HEK293 (cell line): Measurements from ENCODE around the gene RING1.
A peak's percentile ranks its signal among the peaks of the same experiment; 100 is the strongest.

Experiments
- CTCF ChIA-PET: fragments of 350-600 bp; formaldehyde crosslinking; extraction: SDS; loops from one replicate; lab custom pipeline; 2021; ENCODE audit warnings: antibody characterized with exemption; lab: Yijun Ruan, JAX
- POLR2A ChIA-PET: fragments of 300-600 bp; formaldehyde crosslinking; extraction: SDS; loops from one replicate; lab custom pipeline; 2020; ENCODE audit warnings: antibody characterized with exemption, inconsistent platforms; lab: Yijun Ruan, JAX
- H3K27ac ChIP-seq: fragments of 200-500 bp; sonication (Bioruptor generic); 2 replicates; pipeline ENCODE4 v1.5.1; 2014; ENCODE audit warnings: low read depth, low read length, control low read depth, inconsistent platforms; ENCODE audit errors: extremely low read depth
- H3K36me3 ChIP-seq, 2 experiments: fragments of 200-500 bp in 1 of 2; sonication (Bioruptor generic) in 1 of 2; 1 replicate in 1 of 2; 2 replicates in 1 of 2; pipeline ENCODE4 v1.5.1; 2014 to 2017; ENCODE audit warnings: inconsistent platforms in 2 of 2, low read length in 2 of 2; ENCODE audit not compliant: control insufficient read depth in 2 of 2, insufficient read depth in 1 of 2
- H3K4me1 ChIP-seq: fragments of 200-500 bp; sonication (Bioruptor generic); 2 replicates; pipeline ENCODE4 v1.5.1; 2014; ENCODE audit warnings: mild to moderate bottlenecking, low read length, inconsistent platforms; ENCODE audit not compliant: control insufficient read depth, insufficient read depth
- H3K4me3 ChIP-seq: 2 replicates; pipeline ENCODE4 v1.5.1; 2011; ENCODE audit warnings: low read depth, mild to moderate bottlenecking, control low read depth, low read length, moderate library complexity
- H3K9me3 ChIP-seq: fragments of 200-500 bp; sonication (Bioruptor generic); 2 replicates; pipeline ENCODE4 v1.5.1; 2014; ENCODE audit warnings: low read depth, low read length, inconsistent platforms; ENCODE audit not compliant: control insufficient read depth, insufficient read depth
- EGR2 ChIP-seq: fragments of 450-650 bp; formaldehyde crosslinking; IDR thresholded peaks from 2 replicates; pipeline ENCODE4 v1.5.1; 2016; ENCODE audit warnings: low read depth, missing biosample characterization, missing genetic modification characterization
- GLIS2 ChIP-seq: fragments of 450-650 bp; formaldehyde crosslinking; IDR thresholded peaks from 2 replicates; pipeline ENCODE4 v1.5.1; 2016; ENCODE audit warnings: missing biosample characterization, missing genetic modification characterization
- MYNN ChIP-seq: fragments of 450-650 bp; formaldehyde crosslinking; IDR thresholded peaks from 2 replicates; pipeline ENCODE4 v1.5.1; 2016; ENCODE audit warnings: missing biosample characterization, missing genetic modification characterization, borderline replicate concordance
- SP3 ChIP-seq: fragments of 450-650 bp; formaldehyde crosslinking; IDR thresholded peaks from 2 replicates; pipeline ENCODE4 v1.5.1; 2016; ENCODE audit warnings: missing biosample characterization, missing genetic modification characterization
- TRIM28 ChIP-seq: IDR thresholded peaks from 2 replicates; pipeline ENCODE4 v1.6.1; 2011; ENCODE audit warnings: low read length, control low read depth, borderline replicate concordance
- ZNF10 ChIP-seq: fragments of 450-650 bp; formaldehyde crosslinking; IDR thresholded peaks from 2 replicates; pipeline ENCODE4 v1.5.1; 2017; ENCODE audit warnings: missing biosample characterization, missing genetic modification characterization
- ZNF138 ChIP-seq: fragments of 450-650 bp; formaldehyde crosslinking; IDR thresholded peaks from 2 replicates; pipeline ENCODE4 v1.5.1; 2016; ENCODE audit warnings: missing biosample characterization, missing genetic modification characterization, borderline replicate concordance
- ZNF155 ChIP-seq: fragments of 450-650 bp; formaldehyde crosslinking; IDR thresholded peaks from 2 replicates; pipeline ENCODE4 v1.5.1; 2016; ENCODE audit warnings: missing biosample characterization, missing genetic modification characterization
- ZNF16 ChIP-seq: fragments of 450-650 bp; formaldehyde crosslinking; IDR thresholded peaks from 2 replicates; pipeline ENCODE4 v1.5.1; 2016; ENCODE audit warnings: low read depth, missing biosample characterization, missing genetic modification characterization
- ZNF341 ChIP-seq: fragments of 450-650 bp; formaldehyde crosslinking; IDR thresholded peaks from 2 replicates; pipeline ENCODE4; 2016; ENCODE audit warnings: low read depth, missing biosample characterization, missing genetic modification characterization
- ZNF560 ChIP-seq: fragments of 450-650 bp; formaldehyde crosslinking; IDR thresholded peaks from 2 replicates; pipeline ENCODE4 v1.5.1; 2017; ENCODE audit warnings: missing biosample characterization, missing genetic modification characterization, borderline replicate concordance
- ZNF561 ChIP-seq: fragments of 450-650 bp; IDR thresholded peaks from 2 replicates; pipeline ENCODE4 v1.5.1; 2018; ENCODE audit warnings: missing biosample characterization, missing genetic modification characterization, borderline replicate concordance
- ZNF792 ChIP-seq: fragments of 450-650 bp; formaldehyde crosslinking; IDR thresholded peaks from 2 replicates; pipeline ENCODE4 v1.5.1; 2016; ENCODE audit warnings: missing biosample characterization, missing genetic modification characterization
- TF ChIP-seq, protein P1 (sequence below): fragments of 450-650 bp; formaldehyde crosslinking; IDR thresholded peaks from 2 replicates; pipeline ENCODE4; 2016; ENCODE audit warnings: missing biosample characterization, missing genetic modification characterization
- TF ChIP-seq, protein P2 (sequence below): fragments of 450-650 bp; formaldehyde crosslinking; IDR thresholded peaks from 2 replicates; pipeline ENCODE4 v1.5.1; 2016; ENCODE audit warnings: missing biosample characterization, missing genetic modification characterization

RING1 gene

DNA sequence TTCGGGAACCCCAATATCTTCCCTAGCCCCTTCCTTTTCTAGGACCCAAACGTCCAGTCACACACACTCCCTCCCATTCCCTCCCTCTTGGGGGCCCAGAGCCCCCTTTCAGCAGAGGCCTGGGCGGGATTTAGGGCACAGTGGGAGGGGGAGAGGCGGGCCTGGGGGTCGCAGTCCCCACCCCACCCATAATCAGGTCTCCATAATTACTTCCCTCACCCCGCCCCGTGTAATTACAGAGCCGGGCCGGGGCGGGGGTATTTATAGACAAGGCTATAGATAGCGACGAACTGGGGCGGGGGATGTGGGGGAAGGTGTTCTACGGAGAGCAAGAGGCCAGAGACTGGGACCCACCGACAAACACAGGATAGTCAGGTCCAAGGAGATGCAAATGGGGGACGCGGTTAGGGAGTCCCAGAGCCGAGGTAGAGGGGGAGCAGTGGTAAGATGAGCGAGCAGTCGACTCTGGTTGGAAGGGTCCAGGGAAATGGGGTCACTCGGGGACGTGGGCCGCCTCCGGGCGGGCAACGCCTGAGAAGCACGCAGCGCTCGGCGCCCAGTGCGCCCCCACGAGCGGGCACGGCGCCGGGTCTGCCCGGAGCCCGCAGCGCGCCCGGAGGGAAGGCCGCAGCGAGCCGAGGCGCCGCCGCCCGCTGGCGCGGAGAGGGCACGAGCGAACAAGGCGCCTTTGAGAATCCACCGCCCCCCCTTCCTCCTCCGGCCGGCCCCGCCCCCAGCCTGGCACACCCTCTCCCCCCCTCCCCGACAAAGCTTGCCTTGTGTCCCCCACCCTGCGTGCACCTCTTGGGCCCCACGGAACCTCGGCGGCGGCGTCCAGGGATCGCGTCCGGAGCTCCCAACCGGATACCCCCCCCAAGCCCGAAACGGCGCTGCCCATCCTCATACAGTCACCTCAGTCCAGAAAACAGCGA is 15.4 kb upstream of the RING1 start (continued):
- TF ChIP-seq, protein P1, sequence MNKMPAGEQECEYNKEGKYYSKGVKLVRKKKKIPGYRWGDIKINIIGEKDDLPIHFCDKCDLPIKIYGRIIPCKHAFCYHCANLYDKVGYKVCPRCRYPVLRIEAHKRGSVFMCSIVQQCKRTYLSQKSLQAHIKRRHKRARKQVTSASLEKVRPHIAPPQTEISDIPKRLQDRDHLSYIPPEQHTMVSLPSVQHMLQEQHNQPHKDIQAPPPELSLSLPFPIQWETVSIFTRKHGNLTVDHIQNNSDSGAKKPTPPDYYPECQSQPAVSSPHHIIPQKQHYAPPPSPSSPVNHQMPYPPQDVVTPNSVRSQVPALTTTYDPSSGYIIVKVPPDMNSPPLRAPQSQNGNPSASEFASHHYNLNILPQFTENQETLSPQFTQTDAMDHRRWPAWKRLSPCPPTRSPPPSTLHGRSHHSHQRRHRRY, result no peak
- TF ChIP-seq TRIM28 (no peak), ZNF16 (tag by site-specific recombination) (no peak), SP3 (no peak), ZNF138 (no peak)
- TF ChIP-seq, protein P2, sequence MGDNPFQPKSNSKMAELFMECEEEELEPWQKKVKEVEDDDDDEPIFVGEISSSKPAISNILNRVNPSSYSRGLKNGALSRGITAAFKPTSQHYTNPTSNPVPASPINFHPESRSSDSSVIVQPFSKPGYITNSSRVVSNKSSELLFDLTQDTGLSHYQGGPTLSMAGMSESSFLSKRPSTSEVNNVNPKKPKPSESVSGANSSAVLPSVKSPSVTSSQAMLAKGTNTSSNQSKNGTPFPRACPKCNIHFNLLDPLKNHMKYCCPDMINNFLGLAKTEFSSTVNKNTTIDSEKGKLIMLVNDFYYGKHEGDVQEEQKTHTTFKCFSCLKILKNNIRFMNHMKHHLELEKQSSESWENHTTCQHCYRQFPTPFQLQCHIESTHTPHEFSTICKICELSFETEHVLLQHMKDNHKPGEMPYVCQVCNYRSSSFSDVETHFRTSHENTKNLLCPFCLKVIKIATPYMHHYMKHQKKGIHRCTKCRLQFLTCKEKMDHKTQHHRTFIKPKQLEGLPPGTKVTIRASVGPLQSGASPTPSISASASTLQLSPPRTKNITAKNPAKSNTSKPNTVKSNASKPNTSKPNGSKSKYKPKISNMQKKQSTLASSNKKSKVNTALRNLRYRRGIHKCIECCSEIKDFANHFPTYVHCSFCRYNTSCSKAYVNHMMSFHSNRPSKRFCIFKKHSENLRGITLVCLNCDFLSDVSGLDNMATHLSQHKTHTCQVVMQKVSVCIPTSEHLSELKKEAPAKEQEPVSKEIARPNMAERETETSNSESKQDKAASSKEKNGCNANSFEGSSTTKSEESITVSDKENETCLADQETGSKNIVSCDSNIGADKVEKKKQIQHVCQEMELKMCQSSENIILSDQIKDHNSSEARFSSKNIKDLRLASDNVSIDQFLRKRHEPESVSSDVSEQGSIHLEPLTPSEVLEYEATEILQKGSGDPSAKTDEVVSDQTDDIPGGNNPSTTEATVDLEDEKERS (tag by site-specific recombination), result no peak

DNA sequence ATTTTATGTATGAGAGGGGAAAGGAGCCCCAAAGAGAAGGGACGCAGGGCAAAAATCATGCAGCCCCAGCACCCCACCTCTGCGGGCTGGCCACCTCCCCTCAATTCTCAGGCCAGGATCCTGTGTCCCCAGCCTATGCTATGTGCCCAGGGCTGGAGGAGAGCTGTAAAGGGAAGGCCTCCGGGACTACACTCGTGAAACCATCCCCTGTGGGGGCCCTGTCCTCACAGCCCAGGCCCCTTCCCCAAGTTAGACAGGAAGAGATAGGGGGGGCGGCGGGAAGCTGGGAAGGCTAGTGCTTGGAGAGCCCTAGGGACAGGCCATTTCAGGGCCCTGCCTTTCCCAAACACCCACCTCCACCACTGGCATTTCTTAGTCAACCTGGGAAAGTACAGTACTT is 14.7 kb upstream of the RING1 start:
- Histone ChIP-seq H3K4me1 (peaks cover 10% of the 10 kb centered on the region), H3K9me3 (no peaks in the 10 kb centered on the region), H3K27ac (no peak overlapping the region), H3K36me3 (peaks cover 16 to 38% of the 10 kb centered on the region in 2 experiments; a peak in 2 of 3 replicates), H3K4me3 (no peak overlapping the region)
- CTCF ChIA-PET, result interaction anchor here (0.6 to 1.0 kb wide), 2 partner anchors 28 to 75 kb away, joined by 3 to 5 read pairs; no protein-coding TSS in a partner anchor
- peak; percentile 43; the same call in 1 of the 2 replicates for TF ChIP-seq ZNF341 (tag by site-specific recombination)
- TF ChIP-seq ZNF561 (tag by site-specific recombination), result no peak
- POLR2A ChIA-PET, result interaction anchor here (0.5 to 1.0 kb wide), 2 partner anchors 15 to 256 kb away, joined by 3 read pairs; partner anchors contain the start of gene RING1

DNA sequence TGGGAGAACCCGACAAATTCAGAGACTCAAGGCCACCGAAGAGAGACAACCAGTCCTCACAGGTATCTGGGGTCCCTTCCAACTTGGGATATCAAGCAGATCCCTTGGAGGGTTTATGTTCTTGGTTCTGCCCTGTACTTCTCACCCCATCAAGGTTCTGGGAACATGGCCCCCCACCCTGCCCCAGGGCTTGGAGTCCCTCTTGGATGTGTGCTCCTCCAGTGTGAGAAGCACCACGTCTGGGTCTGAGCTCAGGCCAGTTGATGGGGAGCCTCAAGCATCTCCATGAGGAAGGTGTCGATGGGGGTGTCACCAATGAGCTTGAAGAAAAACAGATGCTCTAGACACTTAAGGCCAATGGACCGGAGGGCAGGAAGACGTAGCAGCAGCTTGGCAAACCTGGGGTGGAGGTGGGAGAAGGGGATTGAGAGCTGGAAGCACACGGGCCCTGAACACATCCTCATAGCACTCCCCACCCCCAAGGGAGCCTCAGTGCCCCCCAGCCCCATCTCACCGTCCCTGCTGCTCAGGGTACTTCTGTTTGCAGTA is 13.8 kb upstream of the RING1 start:
- Histone ChIP-seq H3K27ac (no peak overlapping the region), H3K9me3 (no peaks in the 10 kb centered on the region), H3K36me3 (peaks cover 16 to 38% of the 10 kb centered on the region in 2 experiments; a peak in 2 of 3 replicates), H3K4me1 (peaks cover 12% of the 10 kb centered on the region)
- CTCF ChIA-PET, result interaction anchor here (0.5 to 2.2 kb wide), 6 partner anchors 14 to 1659 kb away, joined by 3 to 11 read pairs (median 4); partner anchors contain the start of gene RING1
- POLR2A ChIA-PET, result interaction anchor here (1.0 to 1.1 kb wide), 2 partner anchors 14 to 52 kb away, joined by 3 to 5 read pairs; partner anchors contain the start of gene RING1
- no peak for TF ChIP-seq ZNF155 (tag by site-specific recombination)
- peak; percentile 25; the same call in 1 of the 2 replicates for TF ChIP-seq GLIS2 (tag by site-specific recombination)
- TF ChIP-seq, all 188 proteins: peak for 1
- no peak overlapping the region for H3K4me3 ChIP-seq

DNA sequence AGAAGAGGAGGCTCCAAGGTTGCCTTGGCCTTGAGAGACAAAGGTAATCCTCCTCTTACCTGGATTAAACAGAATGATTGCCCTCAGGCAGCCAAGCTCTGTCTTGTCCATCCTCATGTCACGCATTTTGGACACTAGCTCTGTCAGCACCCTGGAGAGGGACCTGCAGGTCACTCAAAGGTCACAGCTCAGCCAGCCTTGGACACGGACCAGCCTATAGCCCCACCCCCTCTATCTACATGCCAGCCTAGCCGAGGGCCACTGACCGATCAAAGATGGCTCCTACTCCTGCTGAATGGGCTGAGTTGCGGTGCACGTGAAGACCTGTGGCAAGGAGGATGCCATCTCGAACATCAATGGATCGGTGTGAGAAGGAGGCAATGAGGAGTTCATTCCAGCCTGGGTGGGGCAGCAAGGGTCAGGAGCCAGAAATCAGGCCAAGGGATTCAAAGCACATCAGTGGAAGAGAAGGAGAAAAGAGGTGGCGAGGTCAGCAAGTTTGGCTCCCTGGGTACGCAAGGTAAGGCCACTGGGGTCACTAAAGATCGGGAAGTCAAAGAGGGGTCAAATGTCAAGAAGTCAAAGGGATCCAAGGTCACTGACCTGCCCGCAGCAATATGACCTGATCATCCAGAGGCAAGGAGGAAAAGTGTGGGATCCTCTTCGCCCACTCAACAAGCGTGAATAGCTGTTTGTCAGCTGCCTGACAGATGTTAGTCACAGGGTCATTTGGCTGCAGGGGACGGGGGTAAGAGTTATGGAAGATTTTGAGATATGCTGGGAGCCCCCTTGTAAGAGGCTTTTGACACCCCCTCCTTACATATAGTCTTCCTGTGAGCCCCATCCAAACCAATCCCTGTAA is 12.8 kb upstream of the RING1 start:
- Histone ChIP-seq H3K4me3 (no peak overlapping the region), H3K36me3 (peaks cover 16 to 38% of the 10 kb centered on the region in 2 experiments; a peak in 2 of 3 replicates), H3K4me1 (peaks cover 12% of the 10 kb centered on the region), H3K27ac (no peak overlapping the region), H3K9me3 (no peaks in the 10 kb centered on the region)
- ChIA-PET POLR2A (interaction anchor here (1.1 kb wide), 1 partner anchor 51 kb away, joined by 5 read pairs; no protein-coding TSS in a partner anchor), CTCF (interaction anchor here (0.6 to 2.6 kb wide), 8 partner anchors 13 to 356 kb away, joined by 3 to 15 read pairs (median 5); partner anchors contain the start of genes RING1 and TAP2)
- TF ChIP-seq MYNN (tag by site-specific recombination), result no peak
- TF ChIP-seq ZNF792 (tag by site-specific recombination), result no peak
- 0 out of 2 replicates have a peak, but pooled peaks have one; percentile 18 for TF ChIP-seq EGR2 (tag by site-specific recombination)
- no peak for TF ChIP-seq ZNF560 (tag by site-specific recombination)
- TF ChIP-seq ZNF10 (tag by site-specific recombination), result no peak
- TF ChIP-seq, protein P1, result no peak
